Measurements from ENCODE around the gene PROSER2. TPM values are rescaled to one million over a fixed set of nuclear protein-coding genes. Genes with fewer than 3 reads are reported as not detected.
A peak's percentile ranks its signal among the peaks of the same experiment; 100 is the strongest.

PROSER2 gene
- total and polyA plus RNA-seq, 9 of the 15 experiments (the other 6 are each of a cell fraction or from before 2014, with no cell fraction given) = 0.62 to 14.8 (median 2.9) TPM

DNA sequence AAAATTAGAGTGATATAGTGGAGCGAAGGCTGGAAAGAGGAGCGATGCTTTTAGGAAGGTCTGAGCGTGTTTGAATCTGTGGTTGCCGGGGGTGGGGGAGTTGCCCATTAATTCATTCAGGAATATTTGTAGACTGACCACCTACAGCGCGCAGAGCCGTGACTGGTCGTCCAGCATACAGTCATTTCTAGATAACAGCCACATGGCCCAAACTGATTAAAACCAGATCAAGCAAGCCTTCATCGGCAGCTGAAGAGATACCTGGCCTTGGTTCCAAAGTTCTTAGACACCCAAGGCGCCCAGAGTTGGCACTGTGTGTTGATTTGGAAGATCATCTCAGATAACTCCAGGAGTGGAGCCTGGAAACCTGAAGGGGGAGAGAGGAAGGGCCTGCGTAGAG, 1.7 kb downstream of the PROSER2 start (continued):
- no peak for TF ChIP-seq ZNF41 (CRISPR knock-in tag; conservative IDR thresholded peaks at IDR 0.05)
- no peak for TF ChIP-seq MED1 (CRISPR knock-in tag; IDR thresholded peaks at IDR 0.05; ENCODE audit: borderline replicate concordance)
- TF ChIP-seq, protein P1, sequence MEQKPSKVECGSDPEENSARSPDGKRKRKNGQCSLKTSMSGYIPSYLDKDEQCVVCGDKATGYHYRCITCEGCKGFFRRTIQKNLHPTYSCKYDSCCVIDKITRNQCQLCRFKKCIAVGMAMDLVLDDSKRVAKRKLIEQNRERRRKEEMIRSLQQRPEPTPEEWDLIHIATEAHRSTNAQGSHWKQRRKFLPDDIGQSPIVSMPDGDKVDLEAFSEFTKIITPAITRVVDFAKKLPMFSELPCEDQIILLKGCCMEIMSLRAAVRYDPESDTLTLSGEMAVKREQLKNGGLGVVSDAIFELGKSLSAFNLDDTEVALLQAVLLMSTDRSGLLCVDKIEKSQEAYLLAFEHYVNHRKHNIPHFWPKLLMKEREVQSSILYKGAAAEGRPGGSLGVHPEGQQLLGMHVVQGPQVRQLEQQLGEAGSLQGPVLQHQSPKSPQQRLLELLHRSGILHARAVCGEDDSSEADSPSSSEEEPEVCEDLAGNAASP (IDR thresholded peaks at IDR 0.05) = no peak
- TF ChIP-seq L3MBTL2 (IDR thresholded peaks at IDR 0.05) = peak; percentile 56
- TF ChIP-seq, protein P2, sequence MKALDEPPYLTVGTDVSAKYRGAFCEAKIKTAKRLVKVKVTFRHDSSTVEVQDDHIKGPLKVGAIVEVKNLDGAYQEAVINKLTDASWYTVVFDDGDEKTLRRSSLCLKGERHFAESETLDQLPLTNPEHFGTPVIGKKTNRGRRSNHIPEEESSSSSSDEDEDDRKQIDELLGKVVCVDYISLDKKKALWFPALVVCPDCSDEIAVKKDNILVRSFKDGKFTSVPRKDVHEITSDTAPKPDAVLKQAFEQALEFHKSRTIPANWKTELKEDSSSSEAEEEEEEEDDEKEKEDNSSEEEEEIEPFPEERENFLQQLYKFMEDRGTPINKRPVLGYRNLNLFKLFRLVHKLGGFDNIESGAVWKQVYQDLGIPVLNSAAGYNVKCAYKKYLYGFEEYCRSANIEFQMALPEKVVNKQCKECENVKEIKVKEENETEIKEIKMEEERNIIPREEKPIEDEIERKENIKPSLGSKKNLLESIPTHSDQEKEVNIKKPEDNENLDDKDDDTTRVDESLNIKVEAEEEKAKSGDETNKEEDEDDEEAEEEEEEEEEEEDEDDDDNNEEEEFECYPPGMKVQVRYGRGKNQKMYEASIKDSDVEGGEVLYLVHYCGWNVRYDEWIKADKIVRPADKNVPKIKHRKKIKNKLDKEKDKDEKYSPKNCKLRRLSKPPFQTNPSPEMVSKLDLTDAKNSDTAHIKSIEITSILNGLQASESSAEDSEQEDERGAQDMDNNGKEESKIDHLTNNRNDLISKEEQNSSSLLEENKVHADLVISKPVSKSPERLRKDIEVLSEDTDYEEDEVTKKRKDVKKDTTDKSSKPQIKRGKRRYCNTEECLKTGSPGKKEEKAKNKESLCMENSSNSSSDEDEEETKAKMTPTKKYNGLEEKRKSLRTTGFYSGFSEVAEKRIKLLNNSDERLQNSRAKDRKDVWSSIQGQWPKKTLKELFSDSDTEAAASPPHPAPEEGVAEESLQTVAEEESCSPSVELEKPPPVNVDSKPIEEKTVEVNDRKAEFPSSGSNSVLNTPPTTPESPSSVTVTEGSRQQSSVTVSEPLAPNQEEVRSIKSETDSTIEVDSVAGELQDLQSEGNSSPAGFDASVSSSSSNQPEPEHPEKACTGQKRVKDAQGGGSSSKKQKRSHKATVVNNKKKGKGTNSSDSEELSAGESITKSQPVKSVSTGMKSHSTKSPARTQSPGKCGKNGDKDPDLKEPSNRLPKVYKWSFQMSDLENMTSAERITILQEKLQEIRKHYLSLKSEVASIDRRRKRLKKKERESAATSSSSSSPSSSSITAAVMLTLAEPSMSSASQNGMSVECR (CRISPR knock-in tag; IDR thresholded peaks at IDR 0.05) = no peak
- TF ChIP-seq ESRRB (CRISPR knock-in tag; IDR thresholded peaks at IDR 0.05; ENCODE audit: borderline replicate concordance) = no peak
- peak; percentile 67 for TF ChIP-seq NCOR1 (IDR thresholded peaks at IDR 0.05)
- no peak for TF ChIP-seq NFE2L1 (tag; IDR thresholded peaks at IDR 0.05; ENCODE audit: borderline replicate concordance, low read depth)
- peak; percentile 73 for TF ChIP-seq SMARCA4 (IDR thresholded peaks at IDR 0.05)
- TF ChIP-seq, protein P3, sequence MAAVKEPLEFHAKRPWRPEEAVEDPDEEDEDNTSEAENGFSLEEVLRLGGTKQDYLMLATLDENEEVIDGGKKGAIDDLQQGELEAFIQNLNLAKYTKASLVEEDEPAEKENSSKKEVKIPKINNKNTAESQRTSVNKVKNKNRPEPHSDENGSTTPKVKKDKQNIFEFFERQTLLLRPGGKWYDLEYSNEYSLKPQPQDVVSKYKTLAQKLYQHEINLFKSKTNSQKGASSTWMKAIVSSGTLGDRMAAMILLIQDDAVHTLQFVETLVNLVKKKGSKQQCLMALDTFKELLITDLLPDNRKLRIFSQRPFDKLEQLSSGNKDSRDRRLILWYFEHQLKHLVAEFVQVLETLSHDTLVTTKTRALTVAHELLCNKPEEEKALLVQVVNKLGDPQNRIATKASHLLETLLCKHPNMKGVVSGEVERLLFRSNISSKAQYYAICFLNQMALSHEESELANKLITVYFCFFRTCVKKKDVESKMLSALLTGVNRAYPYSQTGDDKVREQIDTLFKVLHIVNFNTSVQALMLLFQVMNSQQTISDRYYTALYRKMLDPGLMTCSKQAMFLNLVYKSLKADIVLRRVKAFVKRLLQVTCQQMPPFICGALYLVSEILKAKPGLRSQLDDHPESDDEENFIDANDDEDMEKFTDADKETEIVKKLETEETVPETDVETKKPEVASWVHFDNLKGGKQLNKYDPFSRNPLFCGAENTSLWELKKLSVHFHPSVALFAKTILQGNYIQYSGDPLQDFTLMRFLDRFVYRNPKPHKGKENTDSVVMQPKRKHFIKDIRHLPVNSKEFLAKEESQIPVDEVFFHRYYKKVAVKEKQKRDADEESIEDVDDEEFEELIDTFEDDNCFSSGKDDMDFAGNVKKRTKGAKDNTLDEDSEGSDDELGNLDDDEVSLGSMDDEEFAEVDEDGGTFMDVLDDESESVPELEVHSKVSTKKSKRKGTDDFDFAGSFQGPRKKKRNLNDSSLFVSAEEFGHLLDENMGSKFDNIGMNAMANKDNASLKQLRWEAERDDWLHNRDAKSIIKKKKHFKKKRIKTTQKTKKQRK (IDR thresholded peaks at IDR 0.05; ENCODE audit: borderline replicate concordance, low read depth, low read length) = no peak
- no peak for TF ChIP-seq MAFF (IDR thresholded peaks at IDR 0.05; ENCODE audit: low read length)
- no peak for TF ChIP-seq MYNN (IDR thresholded peaks at IDR 0.05)
- no peak for TF ChIP-seq MYNN (CRISPR knock-in tag; IDR thresholded peaks at IDR 0.05)
- TF ChIP-seq HMG20B (CRISPR knock-in tag; IDR thresholded peaks at IDR 0.05) = no peak
- TF ChIP-seq ZNF354B (CRISPR knock-in tag; IDR thresholded peaks at IDR 0.05) = no peak
- TF ChIP-seq CHD4 (IDR thresholded peaks at IDR 0.05; ENCODE audit: insufficient read depth, insufficient replicate concordance, low read depth, low read length, poor library complexity, severe bottlenecking) = no peak
- TF ChIP-seq, protein P4, sequence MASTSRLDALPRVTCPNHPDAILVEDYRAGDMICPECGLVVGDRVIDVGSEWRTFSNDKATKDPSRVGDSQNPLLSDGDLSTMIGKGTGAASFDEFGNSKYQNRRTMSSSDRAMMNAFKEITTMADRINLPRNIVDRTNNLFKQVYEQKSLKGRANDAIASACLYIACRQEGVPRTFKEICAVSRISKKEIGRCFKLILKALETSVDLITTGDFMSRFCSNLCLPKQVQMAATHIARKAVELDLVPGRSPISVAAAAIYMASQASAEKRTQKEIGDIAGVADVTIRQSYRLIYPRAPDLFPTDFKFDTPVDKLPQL (IDR thresholded peaks at IDR 0.05; ENCODE audit: extremely low read depth, insufficient read length) = no peak
